ENCODE results near the gene RPS21. TPM values are rescaled to one million over a fixed set of nuclear protein-coding genes. Genes with fewer than 3 reads are reported as not detected.
A peak's percentile ranks its signal among the peaks of the same experiment; 100 is the strongest.

Gene RPS21
- total and polyA plus RNA-seq, 9 of the 15 experiments (the other 6 are each of a cell fraction or from before 2014, with no cell fraction given), result 1,380 to 5,647 (median 3,091) TPM

- no peak for TF ChIP-seq CREB1 (IDR thresholded peaks at IDR 0.05)
- no peak for TF ChIP-seq CREB1 (CRISPR knock-in tag; IDR thresholded peaks at IDR 0.05)
- TF ChIP-seq HMG20A (CRISPR knock-in tag; conservative IDR thresholded peaks at IDR 0.05), result no peak
- no peak for TF ChIP-seq BRF1 (IDR thresholded peaks at IDR 0.05; ENCODE audit: borderline replicate concordance, extremely low read depth, insufficient read length)
- no peak for TF ChIP-seq HMGN3 (IDR thresholded peaks at IDR 0.05; ENCODE audit: borderline replicate concordance, extremely low read depth, insufficient read length, low read depth, low read length)
- TF ChIP-seq, protein P1, sequence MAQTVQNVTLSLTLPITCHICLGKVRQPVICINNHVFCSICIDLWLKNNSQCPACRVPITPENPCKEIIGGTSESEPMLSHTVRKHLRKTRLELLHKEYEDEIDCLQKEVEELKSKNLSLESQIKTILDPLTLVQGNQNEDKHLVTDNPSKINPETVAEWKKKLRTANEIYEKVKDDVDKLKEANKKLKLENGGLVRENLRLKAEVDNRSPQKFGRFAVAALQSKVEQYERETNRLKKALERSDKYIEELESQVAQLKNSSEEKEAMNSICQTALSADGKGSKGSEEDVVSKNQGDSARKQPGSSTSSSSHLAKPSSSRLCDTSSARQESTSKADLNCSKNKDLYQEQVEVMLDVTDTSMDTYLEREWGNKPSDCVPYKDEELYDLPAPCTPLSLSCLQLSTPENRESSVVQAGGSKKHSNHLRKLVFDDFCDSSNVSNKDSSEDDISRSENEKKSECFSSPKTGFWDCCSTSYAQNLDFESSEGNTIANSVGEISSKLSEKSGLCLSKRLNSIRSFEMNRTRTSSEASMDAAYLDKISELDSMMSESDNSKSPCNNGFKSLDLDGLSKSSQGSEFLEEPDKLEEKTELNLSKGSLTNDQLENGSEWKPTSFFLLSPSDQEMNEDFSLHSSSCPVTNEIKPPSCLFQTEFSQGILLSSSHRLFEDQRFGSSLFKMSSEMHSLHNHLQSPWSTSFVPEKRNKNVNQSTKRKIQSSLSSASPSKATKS (CRISPR knock-in tag; IDR thresholded peaks at IDR 0.05), result no peak
- TF ChIP-seq MEIS2 (IDR thresholded peaks at IDR 0.05; ENCODE audit: partially characterized antibody), result no peak
- 0 out of 2 replicates have a peak, but pooled peaks have one; percentile 21 for TF ChIP-seq E2F3 (CRISPR knock-in tag; IDR thresholded peaks at IDR 0.05)
- TF ChIP-seq ZFPM2 (CRISPR knock-in tag; IDR thresholded peaks at IDR 0.05), result no peak
- TF ChIP-seq MXI1 (IDR thresholded peaks at IDR 0.05; ENCODE audit: low read depth, low read length), result 0 out of 2 replicates have a peak, but pooled peaks have one; percentile 31
- TF ChIP-seq, protein P2, sequence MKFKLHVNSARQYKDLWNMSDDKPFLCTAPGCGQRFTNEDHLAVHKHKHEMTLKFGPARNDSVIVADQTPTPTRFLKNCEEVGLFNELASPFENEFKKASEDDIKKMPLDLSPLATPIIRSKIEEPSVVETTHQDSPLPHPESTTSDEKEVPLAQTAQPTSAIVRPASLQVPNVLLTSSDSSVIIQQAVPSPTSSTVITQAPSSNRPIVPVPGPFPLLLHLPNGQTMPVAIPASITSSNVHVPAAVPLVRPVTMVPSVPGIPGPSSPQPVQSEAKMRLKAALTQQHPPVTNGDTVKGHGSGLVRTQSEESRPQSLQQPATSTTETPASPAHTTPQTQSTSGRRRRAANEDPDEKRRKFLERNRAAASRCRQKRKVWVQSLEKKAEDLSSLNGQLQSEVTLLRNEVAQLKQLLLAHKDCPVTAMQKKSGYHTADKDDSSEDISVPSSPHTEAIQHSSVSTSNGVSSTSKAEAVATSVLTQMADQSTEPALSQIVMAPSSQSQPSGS (CRISPR knock-in tag; IDR thresholded peaks at IDR 0.05), result no peak
- 0 out of 2 replicates have a peak, but pooled peaks have one; percentile 19 for TF ChIP-seq MBD2 (IDR thresholded peaks at IDR 0.05; ENCODE audit: borderline replicate concordance, low read depth)
- peak; percentile 42 to 69; a peak in 3 of 4 replicates for TF ChIP-seq MAZ (CRISPR knock-in tag; conservative IDR thresholded peaks at IDR 0.05 in 1 of 2, IDR thresholded peaks at IDR 0.05 in 1 of 2)
- TF ChIP-seq ETV1 (tag; conservative IDR thresholded peaks at IDR 0.05; ENCODE audit: low read depth), result peak; percentile 40; the same call in 1 of the 2 replicates
- TF ChIP-seq ZNF318 (IDR thresholded peaks at IDR 0.05; ENCODE audit: borderline replicate concordance in 1 of 2, low read depth in 1 of 2), result no peak
- TF ChIP-seq NFIC (IDR thresholded peaks at IDR 0.05), result peak; percentile 27; the same call in 1 of the 2 replicates
- TF ChIP-seq OTX1 (CRISPR knock-in tag; IDR thresholded peaks at IDR 0.05), result 0 out of 2 replicates have a peak, but pooled peaks have one; percentile 26
Observed at GRCh38 chr20:62359043-62359490, 27.8 kb upstream of the RPS21 start (continued).
